COR-L47 (cell line): ENCODE measurements around the gene TP53AIP1.

Experiments used
- DNase-seq: peaks from one replicate; lab custom pipeline; 2025; lab: John Stamatoyannopoulos, UW

Gene TP53AIP1

GRCh38 chr11:128906185-128907050, 36.3 kb downstream of the TP53AIP1 start:
- no peak for DNase-seq

GRCh38 chr11:128905345-128906184, 37.1 kb downstream of the TP53AIP1 start:
- DNase-seq: peak; percentile 59

GRCh38 chr11:128904656-128905344, 37.9 kb downstream of the TP53AIP1 start:
- peak; percentile 83 for DNase-seq

GRCh38 chr11:128904303-128904655, 38.4 kb downstream of the TP53AIP1 start:
- no peak for DNase-seq

GRCh38 chr11:128903248-128904061, 39.2 kb downstream of the TP53AIP1 start:
- no peak for DNase-seq

GRCh38 chr11:128902515-128903066, 40.1 kb downstream of the TP53AIP1 start:
- DNase-seq: no peak

GRCh38 chr11:128901653-128902514, 40.8 kb downstream of the TP53AIP1 start:
- DNase-seq: no peak

GRCh38 chr11:128900468-128900867, 42.2 kb downstream of the TP53AIP1 start:
- DNase-seq: no peak

- DNase-seq: no peak
Observed at GRCh38 chr11:128898580-128899344, 43.9 kb downstream of the TP53AIP1 start.

- DNase-seq: no peak
Observed at GRCh38 chr11:128897826-128898225, 44.8 kb downstream of the TP53AIP1 start.

- DNase-seq: no peak
Observed at GRCh38 chr11:128896356-128896755, 46.3 kb downstream of the TP53AIP1 start.

GRCh38 chr11:128895526-128895925, 47.1 kb downstream of the TP53AIP1 start:
- DNase-seq: no peak

GRCh38 chr11:128894685-128895084, 48.0 kb downstream of the TP53AIP1 start:
- DNase-seq: no peak

- no peak for DNase-seq
Observed at GRCh38 chr11:128894286-128894681, 48.4 kb downstream of the TP53AIP1 start.

- DNase-seq: no peak
Observed at GRCh38 chr11:128893578-128894285, 48.9 kb downstream of the TP53AIP1 start.

- no peak for DNase-seq
Observed at GRCh38 chr11:128892866-128893565, 49.7 kb downstream of the TP53AIP1 start.

GRCh38 chr11:128891913-128892398, 50.7 kb downstream of the TP53AIP1 start:
- no peak for DNase-seq
